ENCODE results near the gene YPEL2.
A peak's percentile ranks its signal among the peaks of the same experiment; 100 is the strongest.
"Not testable (repeated sequence)": the region's sequence is repeated elsewhere in the genome, so short reads cannot be mapped to it uniquely, and the experiment has no call there.

YPEL2 gene

DNA sequence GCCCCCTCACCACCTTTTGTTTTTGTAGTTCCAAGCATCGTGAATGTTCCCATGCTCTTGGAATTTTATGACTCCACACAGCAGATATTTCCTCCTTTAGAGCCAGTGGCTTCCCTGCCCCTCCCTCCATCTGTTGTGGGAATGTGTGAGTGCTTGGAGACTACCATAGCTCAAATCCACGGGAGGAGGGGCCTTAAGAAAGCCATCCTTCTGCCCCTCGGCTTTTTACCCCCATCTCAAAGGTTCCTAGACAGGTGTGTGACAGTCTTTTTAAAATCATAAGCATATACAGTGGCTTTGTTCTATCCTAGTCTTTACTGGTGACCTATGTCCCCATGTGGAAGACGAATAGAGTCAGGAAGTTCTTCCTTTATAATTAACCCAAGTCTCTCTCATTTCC is 47.2 kb downstream of the YPEL2 start:
- no peak for DNase-seq

GRCh38 chr17:59380474-59380873 is 49.0 kb downstream of the YPEL2 start:
- no peak for DNase-seq

DNA sequence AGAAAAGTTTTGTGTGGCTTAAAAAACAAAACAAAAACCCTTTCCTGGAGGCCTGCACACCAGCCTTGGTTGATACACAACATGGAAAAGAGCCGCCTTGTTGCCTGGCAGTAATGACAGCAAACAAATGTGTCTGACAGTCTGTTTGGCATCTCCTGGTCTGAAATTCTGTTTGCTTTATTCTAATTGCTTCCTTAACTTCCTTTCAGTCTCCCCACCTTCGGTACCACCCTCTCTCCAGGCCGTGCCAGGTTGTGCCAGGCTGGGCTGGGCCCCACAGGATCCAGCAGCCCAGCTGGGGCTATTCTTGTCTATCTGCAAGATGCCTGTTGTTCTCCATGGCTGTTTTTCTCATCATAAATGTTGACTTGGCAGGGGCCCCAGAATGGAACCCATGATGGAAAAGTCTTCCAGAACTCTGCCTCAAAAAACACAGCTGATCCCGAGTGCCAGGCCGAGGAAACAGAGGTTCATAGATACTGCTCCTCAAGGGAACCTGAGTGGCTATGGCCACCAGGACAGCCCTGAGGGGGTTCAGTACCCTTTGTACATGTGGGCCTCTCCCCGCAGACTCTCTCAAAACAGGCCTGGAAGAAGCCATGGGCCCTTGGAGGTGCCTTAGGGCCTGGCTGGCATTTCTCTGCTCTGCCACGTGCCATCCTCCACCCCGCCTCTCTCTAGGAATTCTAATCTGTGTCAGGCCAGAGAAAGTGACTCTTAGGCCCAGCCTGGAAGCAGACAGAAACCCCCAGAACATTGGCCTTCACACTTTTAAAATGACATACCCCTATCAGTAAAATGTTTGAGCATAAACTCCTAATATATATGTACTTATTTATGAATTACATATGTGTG is 50.5 kb downstream of the YPEL2 start:
- no peak for DNase-seq

DNA sequence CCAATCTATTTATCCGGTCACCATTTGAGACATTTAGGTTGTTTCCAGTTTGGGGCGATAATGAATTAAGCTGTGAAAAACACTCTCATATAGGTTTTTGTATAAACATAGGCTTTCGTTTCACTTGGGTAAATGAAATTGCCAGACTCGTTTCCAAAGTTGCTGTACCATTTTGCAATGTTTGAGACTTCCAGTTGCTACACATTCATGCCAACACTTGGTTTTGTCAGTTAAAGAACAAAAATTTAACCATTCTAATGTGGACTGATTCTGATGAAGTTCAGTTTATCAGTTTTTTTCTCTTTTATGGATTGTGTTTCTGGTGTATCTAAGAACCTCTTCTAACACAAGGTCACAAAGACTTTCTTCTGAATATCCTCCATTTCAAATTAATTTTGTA is 52.4 kb downstream of the YPEL2 start:
- DNase-seq: no peak

DNA sequence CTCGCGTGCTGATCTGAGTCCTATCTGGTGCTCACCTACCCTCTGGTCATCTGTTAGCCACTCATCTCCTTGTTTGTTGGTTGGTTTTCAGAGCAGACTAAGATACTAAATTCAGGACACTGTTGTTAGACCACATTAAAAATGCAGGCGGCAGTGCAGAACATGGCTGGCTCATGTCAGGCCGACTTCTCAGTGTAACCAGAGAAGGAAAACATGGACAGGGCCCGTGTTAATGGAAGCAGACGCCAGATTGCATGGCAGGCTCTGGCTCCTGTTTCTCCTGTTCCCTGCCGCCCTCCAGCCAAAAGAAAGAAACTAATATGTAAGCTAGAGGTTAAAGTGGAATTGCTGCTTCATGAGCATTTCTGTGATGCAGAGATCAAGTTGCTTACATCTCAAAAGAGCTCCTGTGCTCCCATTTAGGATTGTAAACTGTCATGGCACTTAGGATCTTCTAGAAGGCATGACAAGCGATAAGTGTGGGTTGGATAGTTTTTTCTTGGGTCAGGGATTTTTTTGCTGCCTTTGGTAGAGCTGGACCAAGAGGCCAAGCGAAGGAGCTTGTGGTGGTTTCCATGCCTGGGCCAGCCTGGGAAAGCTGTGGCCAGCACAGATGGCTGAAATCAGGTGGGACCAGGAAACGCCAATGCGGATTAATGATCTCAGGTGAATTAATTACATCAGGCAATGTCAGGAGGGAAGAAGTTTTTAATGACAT is 56.1 kb downstream of the YPEL2 start:
- DNase-seq: peak; percentile 44 to 83

- peak in 1 of 2 experiments; percentile 83 for DNase-seq
Measured at GRCh38 chr17:59388069-59388556, 56.7 kb downstream of the YPEL2 start.

DNA sequence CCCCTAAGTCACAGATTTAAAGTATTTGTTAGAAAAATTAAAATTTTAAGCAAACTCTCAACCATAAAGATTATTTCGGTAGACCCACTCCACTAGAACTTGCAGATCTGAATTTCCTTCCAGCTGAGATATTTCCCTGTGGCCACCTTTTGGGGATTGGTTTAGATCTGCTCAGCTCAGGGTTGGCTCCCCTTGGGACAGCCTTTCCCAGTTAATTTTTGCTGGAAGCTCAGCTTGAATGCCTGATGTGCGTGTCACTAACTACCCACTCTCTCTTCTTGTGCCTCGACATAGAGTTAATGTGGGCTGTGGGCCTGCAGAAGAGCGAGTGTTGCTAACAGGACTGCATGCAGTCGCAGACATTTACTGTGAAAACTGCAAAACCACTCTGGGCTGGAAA is 57.6 kb downstream of the YPEL2 start:
- DNase-seq: no peak

GRCh38 chr17:59391021-59391420 is 59.6 kb downstream of the YPEL2 start:
- DNase-seq: no peak

DNA sequence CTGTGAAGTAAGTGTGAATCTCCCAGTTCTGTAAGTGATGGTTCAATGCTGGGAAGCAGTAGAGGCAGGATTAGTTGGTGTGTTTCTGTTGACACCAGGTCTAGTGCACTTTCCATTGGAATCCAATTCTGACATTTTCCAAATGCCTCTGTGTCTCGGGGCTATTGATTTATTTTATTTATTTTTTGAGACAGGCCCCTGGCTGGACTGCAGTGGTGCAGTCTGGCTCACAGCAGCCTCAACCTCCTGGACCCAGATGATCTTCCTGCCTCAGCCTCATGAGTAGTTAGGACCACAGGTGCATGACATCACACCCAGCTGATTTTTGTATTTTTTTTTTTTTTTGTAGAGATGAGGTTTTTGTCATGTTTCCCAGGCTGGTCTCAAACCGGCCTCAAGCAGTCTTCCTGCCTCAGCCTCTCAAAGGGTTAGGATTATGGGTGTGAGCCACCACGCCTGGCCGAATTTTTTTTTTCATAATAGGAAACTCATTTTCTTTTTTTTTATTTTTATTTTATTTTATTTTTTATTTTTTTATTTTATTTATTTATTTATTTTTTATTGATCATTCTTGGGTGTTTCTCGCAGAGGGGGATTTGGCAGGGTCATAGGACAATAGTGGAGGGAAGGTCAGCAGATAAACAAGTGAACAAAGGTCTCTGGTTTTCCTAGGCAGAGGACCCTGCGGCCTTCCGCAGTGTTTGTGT is 61.7 kb downstream of the YPEL2 start:
- DNase-seq: no peak

- not testable (repeated sequence) for DNase-seq
Measured at GRCh38 chr17:59393742-59394410, 62.4 kb downstream of the YPEL2 start.

DNA sequence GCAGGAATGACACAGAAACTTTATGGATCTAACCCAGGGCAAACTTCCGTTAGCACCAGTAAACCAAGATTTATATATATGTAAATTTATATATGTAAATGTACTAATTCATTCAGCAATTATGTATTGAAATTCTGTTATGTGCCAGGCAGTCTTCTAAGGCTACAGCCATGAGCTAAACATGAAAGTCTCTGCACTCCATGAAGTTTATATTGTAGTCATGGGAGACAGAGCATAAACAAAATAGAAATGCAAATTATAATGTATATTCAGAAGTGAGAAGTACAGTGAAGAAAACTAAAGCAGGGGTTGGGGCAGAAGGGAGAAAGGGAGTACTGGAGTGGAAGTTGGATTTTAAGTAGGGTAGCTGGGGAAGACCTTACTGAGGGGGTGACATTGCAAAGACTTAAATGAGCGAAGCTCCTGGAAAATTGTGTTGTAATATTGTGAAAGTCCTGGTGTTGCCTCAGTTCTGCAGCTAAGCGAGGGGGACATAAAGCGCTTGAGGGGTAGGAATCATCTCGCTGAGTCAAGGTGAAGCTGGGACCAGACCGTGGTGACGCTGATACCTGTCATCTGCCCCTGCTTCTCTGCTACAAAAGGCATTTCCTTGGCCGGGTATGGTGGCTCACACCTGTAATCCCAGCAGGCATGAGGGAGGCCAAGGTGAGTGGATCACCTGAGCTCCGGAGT is 64.8 kb downstream of the YPEL2 start:
- DNase-seq: no peak

- no peak for DNase-seq
Measured at GRCh38 chr17:59397316-59398073, 66.0 kb downstream of the YPEL2 start.

- no peak for DNase-seq
Measured at GRCh38 chr17:59399914-59400313, 68.5 kb downstream of the YPEL2 start.

DNA sequence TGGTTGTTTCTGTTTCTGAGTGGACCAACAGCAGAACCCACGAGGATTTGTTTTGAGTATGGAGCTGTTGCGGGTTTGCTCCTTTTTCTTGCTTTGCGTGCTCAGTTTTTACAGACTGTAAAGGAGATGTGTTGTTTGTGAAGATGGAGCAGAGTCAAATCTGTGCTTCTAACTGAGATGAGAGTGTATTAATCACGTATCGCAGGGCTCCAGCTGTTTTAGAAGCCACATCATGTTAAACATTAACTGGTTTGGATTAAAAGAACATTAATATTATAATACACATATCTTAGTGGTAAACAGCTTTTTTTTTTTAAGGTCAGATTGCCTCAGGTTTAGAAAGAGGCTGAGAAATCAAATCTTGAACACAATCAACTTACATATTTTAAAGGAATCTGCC is 69.4 kb downstream of the YPEL2 start:
- DNase-seq: no peak

DNA sequence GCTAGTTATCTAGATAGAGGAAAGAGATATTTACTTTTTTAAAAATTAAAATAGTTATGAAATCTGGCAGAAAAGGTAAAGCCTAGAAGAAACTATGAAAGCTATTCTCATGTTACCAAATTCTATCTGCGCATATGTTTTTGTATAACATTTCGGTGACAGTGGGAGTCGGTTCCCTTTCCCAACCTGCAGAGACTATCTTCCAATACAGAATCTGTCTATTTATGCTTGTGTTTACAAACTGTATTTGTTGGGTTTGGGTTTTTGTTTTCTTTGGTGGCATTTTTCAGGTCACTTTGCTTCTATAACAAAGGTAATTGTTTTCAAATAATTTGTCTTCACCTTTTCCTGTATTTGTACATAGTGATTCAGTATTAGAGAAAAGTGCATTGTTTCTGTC is 69.8 kb downstream of the YPEL2 start:
- no peak for DNase-seq

DNA sequence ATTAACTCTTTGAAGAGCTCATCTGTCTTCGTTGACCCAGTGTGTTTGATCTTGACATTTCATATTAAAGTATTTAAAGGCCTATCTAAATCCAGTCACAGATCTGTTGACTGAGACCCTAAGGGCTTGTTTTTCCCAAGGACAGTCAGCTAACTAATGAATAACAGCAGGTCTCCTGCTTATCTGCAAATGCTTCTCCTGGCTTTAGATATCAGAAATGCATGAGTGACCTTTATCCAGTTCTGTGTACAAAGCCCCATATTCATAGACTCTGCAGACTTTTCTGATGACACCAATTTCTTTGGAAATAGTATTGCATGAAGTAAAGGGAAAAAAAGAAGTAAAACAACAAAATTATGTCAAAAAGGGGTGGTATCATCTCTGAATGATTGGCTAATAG is 70.3 kb downstream of the YPEL2 start:
- DNase-seq: no peak

DNA sequence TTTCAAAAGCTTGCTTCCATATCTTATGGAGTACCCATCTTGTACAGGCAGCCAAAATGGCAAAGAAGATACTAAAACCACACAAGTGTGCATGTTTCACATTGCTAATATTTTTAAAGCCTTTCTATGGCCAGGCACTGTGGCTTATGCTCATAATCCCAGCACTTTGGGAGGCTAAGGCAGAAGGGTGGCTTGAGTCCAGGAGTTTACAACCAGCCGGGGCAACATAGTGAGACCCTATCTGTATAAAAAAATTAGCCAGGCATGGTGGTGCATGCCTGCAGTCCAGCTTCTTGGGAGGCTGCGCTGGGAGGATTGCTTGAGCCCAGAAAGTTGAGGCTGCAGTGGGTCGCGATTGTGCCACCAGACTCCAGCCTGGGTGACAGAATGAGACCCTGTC is 71.3 kb downstream of the YPEL2 start:
- no peak for DNase-seq

GRCh38 chr17:59404471-59404870 is 73.0 kb downstream of the YPEL2 start:
- DNase-seq: no peak

DNA sequence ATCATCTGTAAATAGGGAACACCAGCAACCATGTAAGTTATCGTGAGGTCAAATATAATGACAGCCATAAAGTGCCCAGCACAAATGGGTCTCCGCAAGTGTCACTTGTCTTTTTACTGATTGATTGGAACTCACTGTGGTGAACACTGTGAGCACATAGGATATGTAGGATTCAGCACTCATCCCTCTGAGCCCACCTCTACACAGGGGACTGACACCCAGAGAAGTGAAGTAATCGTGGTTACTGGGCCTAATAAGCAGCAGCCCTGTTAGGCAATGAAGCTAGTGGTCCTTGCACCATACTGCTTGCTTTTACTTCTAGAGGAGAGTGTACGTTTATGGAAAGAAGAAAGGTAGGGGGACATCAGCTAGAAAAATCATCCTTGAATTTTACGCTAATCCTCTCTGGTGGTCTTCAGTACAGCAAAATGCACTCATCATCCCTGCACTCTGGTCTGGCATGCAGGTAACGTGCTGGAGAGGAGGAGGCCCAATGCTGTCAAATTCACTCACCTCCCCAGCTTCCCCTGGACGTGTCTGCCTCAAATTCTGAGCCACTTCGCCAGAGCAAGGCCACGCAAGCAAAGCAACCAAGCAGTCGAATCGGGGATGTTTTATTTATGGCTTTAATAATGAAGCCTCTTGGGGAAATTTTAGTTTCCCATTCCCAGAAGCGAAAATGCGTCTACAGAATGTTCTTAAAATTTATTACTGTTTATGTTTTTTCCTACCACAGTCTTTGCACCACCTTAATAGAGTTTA is 74.7 kb downstream of the YPEL2 start:
- DNase-seq: no peak

DNA sequence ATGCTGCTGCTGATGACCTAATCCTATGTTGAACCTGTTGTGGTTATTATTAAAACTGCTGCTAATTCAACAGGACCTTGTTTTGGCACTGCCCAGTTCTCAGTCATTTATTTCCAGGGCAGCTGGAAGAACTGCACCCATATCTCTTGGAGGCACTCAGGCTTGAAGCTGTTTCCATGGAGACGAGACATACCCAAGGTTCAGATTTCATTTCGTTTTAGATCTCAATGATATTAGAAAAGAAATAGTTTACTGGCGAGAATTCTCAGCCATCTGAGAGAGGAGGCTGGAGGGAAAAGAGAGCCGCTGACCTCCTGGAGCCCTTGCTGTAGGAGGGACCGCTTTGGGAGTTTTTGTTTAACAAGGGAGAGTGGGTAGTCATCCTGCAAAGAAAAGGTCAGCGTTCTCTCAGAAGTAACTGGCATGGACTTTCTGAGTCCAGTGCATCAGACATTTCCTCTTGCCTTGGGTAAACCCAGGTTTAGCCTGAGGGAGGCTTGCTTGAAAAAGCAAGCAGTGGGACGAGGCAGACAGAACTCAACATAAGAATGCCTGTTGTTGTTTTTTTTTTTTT is 75.4 kb downstream of the YPEL2 start:
- no peak for DNase-seq
